Measurements from ENCODE around the gene DISP3.

GRCh38 chr1:11485191-11485590 is 6.2 kb downstream of the DISP3 start:
- no peak for TF ChIP-seq EZH2phosphoT487 (IDR thresholded peaks at IDR 0.05; ENCODE audit: insufficient read depth, low read depth)
- no peak for TF ChIP-seq EZH2 (IDR thresholded peaks at IDR 0.05; ENCODE audit: insufficient read depth, poor library complexity, severe bottlenecking)

Data from GM23248 (cell line).